ENCODE results near the gene NCBP3.

DNA sequence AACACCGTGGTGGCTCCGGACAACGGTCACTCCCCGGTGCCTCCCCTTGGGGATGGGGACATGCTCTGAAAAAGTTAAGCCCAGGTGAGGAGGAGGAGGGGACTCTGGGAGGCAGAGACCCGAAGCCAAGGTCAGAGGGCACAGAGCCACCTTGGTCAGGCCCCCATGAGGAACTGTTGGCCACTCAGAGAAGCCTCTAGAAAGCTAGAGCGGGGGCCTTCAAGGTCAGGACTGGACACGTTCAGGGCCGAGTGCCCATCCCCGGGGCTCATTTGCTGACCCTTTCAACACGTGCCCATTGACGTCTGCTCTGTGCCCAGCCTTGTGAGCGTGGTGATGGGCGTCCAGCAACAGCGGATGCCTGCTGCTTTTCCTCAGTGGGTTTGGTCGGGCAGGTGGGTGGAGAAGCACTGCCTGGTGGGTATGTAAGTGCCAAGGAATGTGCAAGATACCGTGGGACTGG, 84.1 kb downstream of the NCBP3 start:
- TF ChIP-seq, protein P1, sequence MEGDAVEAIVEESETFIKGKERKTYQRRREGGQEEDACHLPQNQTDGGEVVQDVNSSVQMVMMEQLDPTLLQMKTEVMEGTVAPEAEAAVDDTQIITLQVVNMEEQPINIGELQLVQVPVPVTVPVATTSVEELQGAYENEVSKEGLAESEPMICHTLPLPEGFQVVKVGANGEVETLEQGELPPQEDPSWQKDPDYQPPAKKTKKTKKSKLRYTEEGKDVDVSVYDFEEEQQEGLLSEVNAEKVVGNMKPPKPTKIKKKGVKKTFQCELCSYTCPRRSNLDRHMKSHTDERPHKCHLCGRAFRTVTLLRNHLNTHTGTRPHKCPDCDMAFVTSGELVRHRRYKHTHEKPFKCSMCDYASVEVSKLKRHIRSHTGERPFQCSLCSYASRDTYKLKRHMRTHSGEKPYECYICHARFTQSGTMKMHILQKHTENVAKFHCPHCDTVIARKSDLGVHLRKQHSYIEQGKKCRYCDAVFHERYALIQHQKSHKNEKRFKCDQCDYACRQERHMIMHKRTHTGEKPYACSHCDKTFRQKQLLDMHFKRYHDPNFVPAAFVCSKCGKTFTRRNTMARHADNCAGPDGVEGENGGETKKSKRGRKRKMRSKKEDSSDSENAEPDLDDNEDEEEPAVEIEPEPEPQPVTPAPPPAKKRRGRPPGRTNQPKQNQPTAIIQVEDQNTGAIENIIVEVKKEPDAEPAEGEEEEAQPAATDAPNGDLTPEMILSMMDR (IDR thresholded peaks at IDR 0.05): no peak
- TF ChIP-seq POLR2A (IDR thresholded peaks at IDR 0.05): no peak
